BLaER1 treated with 17β-estradiol and CSF1 and Interleukin-3, amounts not matched to agents 10 nM and 100 nM (cell line): Measurements from ENCODE around the gene SH2B3.

Experiments used
- H3K27ac ChIP-seq, 11 experiments: shearing (Covaris generic); formaldehyde crosslinking; 2 replicates each; pipeline ENCODE4 v1.8.1; 2022
- H3K27me3 ChIP-seq, 11 experiments: shearing (Covaris generic); formaldehyde crosslinking; 2 replicates each; pipeline ENCODE4 v1.8.1; 2022
- H3K36me3 ChIP-seq, 11 experiments: shearing (Covaris generic); formaldehyde crosslinking; 2 replicates each; pipeline ENCODE4 v1.8.1; 2022
- H3K4me1 ChIP-seq, 10 experiments: shearing (Covaris generic); formaldehyde crosslinking; 2 replicates each; pipeline ENCODE4 v1.8.1; 2022
- H3K4me2 ChIP-seq, 11 experiments: shearing (Covaris generic); formaldehyde crosslinking; 2 replicates each; pipeline ENCODE4 v1.8.1; 2022
- H3K4me3 ChIP-seq, 10 experiments: shearing (Covaris generic); formaldehyde crosslinking; 2 replicates each; pipeline ENCODE4 v1.8.1; 2022
- H3K9ac ChIP-seq, 11 experiments: shearing (Covaris generic); formaldehyde crosslinking; 2 replicates each; pipeline ENCODE4 v1.8.1; 2022
- H3K9me3 ChIP-seq, 11 experiments: shearing (Covaris generic); formaldehyde crosslinking; replicated peaks in 1 of 11; 2 replicates each; pipeline ENCODE4 v1.8.1; 2022
- H4K20me1 ChIP-seq, 11 experiments: shearing (Covaris generic); formaldehyde crosslinking; 2 replicates each; pipeline ENCODE4 v1.8.1; 2022
- Cebpa-rat ChIP-seq, 11 experiments: shearing (Covaris generic); IDR thresholded peaks; 2 replicates each; pipeline ENCODE4 v1.8.1; 2022

The SH2B3 gene

DNA sequence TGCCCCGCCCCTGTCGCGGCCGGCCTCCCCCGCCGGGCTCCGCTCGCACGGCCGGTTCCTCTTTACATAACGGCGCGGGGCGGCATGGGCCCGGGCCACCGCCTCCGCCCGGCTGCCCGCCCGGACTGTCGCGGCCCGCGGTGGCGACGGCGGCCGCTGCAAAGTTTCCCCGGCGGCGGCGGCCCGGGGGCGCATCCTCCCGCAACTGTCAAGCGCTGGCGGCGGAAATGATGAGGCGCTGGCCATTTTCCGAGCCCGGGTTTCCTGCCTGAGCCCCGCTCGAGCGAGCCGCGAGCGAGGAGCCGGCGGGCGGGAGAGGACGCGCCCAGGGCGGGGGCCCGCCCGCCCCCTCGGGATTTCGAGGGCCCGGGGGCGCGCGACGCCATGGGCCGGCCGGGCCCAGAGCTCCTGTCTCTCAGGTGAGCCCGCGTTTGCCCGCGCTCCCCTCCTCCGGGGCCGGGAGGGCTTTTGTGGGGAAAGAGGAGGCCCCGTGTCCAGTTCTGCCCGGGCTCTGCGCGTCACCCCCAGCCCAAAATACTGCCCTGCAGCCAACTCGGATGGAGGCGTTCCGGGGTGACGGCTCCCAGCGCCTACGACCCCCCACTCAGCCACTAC lies at the start of gene SH2B3:
SH2B3 (plus strand) TSS at position 65 of the 615 bp plus-strand sequence. CDS start 12,223 bp downstream, outside the sequence.
- H3K9me3 ChIP-seq = no peaks in the 10 kb centered on the region
- no peaks in the 10 kb centered on the region for H3K27me3 ChIP-seq
- H3K27ac ChIP-seq = peak within 1 kb of the TSS; percentile 94 to 99 (median 97)
- TF ChIP-seq Cebpa-rat (IDR thresholded peaks at IDR 0.05) = no peak
- peak within 1 kb of the TSS; percentile 92 to 99 (median 98) for H3K9ac ChIP-seq
- peak within 1 kb of the TSS; percentile 84 to 100 (median 98) for H3K4me3 ChIP-seq
- H3K4me1 ChIP-seq = peaks cover 69 to 79% (median 75%) of the 10 kb centered on the region in 10 experiments
- peak within 1 kb of the TSS; percentile 98 to 100 (median 100) for H3K4me2 ChIP-seq
- peaks cover 39 to 49% (median 42%) of the 10 kb centered on the region in 11 experiments for H4K20me1 ChIP-seq
- peaks cover 0 to 32% (median 8%) of the 10 kb centered on the region in 11 experiments; a peak in 11 of 22 replicates for H3K36me3 ChIP-seq

GRCh38 chr12:111359231-111359913 lies 46.4 kb upstream of the SH2B3 start:
- Histone ChIP-seq H3K27me3 (no peaks in the 10 kb centered on the region), H4K20me1 (peaks cover 0 to 4% (median 0%) of the 10 kb centered on the region in 11 experiments; a peak in 1 of 22 replicates), H3K36me3 (peaks cover 0 to 26% (median 21%) of the 10 kb centered on the region in 11 experiments; a peak in 18 of 22 replicates), H3K4me3 (peak overlapping the region in 3 of 10 experiments; percentile 4 to 33 (median 8); a peak in 1 of 20 replicates), H3K4me2 (peak overlapping the region; percentile 82 to 99 (median 96)), H3K27ac (peak overlapping the region; percentile 74 to 88 (median 81); a peak in 21 of 22 replicates), H3K4me1 (peaks cover 92 to 99% (median 93%) of the 10 kb centered on the region in 10 experiments), H3K9ac (peak overlapping the region; percentile 68 to 81 (median 72); a peak in 20 of 22 replicates), H3K9me3 (no peaks in the 10 kb centered on the region)
- no peak for TF ChIP-seq Cebpa-rat (IDR thresholded peaks at IDR 0.05)

- Histone ChIP-seq H3K4me1 (peaks cover 87 to 100% (median 94%) of the 10 kb centered on the region in 10 experiments), H4K20me1 (peaks cover 0 to 9% (median 0%) of the 10 kb centered on the region in 11 experiments; a peak in 2 of 22 replicates), H3K27ac (peak overlapping the region; percentile 74 to 88 (median 81)), H3K9me3 (no peaks in the 10 kb centered on the region), H3K9ac (peak overlapping the region; percentile 68 to 81 (median 72); a peak in 21 of 22 replicates), H3K4me3 (peak overlapping the region in 2 of 10 experiments; percentile 4 to 8; a peak in 1 of 20 replicates), H3K27me3 (no peaks in the 10 kb centered on the region), H3K4me2 (peak overlapping the region; percentile 82 to 99 (median 96)), H3K36me3 (peaks cover 4 to 31% (median 26%) of the 10 kb centered on the region in 11 experiments; a peak in 20 of 22 replicates)
- no peak for TF ChIP-seq Cebpa-rat (IDR thresholded peaks at IDR 0.05)
These were observed 45.8 kb upstream of the SH2B3 start for GRCh38 chr12:111359914-111360276.

- Histone ChIP-seq H3K9ac (peak overlapping the region; percentile 68 to 81 (median 72)), H3K4me2 (peak overlapping the region; percentile 82 to 99 (median 96)), H3K36me3 (peaks cover 8 to 36% (median 31%) of the 10 kb centered on the region in 11 experiments; a peak in 20 of 22 replicates), H3K4me1 (peaks cover 82 to 99% (median 93%) of the 10 kb centered on the region in 10 experiments), H3K9me3 (no peaks in the 10 kb centered on the region), H4K20me1 (peaks cover 0 to 12% (median 0%) of the 10 kb centered on the region in 11 experiments; a peak in 2 of 22 replicates), H3K27ac (peak overlapping the region; percentile 74 to 88 (median 81)), H3K27me3 (no peaks in the 10 kb centered on the region), H3K4me3 (peak overlapping the region; percentile 14 to 46 (median 38); a peak in 15 of 20 replicates)
- no peak for TF ChIP-seq Cebpa-rat (IDR thresholded peaks at IDR 0.05)
These were observed 45.3 kb upstream of the SH2B3 start for GRCh38 chr12:111360325-111360930.

- peak overlapping the region; percentile 68 to 81 (median 72) for H3K9ac ChIP-seq
- peak overlapping the region; percentile 82 to 99 (median 96) for H3K4me2 ChIP-seq
- peak overlapping the region; percentile 74 to 88 (median 81) for H3K27ac ChIP-seq
- no peaks in the 10 kb centered on the region for H3K27me3 ChIP-seq
- no peaks in the 10 kb centered on the region for H3K9me3 ChIP-seq
- peaks cover 0 to 16% (median 3%) of the 10 kb centered on the region in 11 experiments; a peak in 6 of 22 replicates for H4K20me1 ChIP-seq
- peak overlapping the region; percentile 14 to 46 (median 38); a peak in 17 of 20 replicates for H3K4me3 ChIP-seq
- peaks cover 74 to 94% (median 86%) of the 10 kb centered on the region in 10 experiments for H3K4me1 ChIP-seq
- H3K36me3 ChIP-seq = peaks cover 8 to 44% (median 37%) of the 10 kb centered on the region in 11 experiments; a peak in 21 of 22 replicates
- no peak for TF ChIP-seq Cebpa-rat (IDR thresholded peaks at IDR 0.05)
These were observed 44.5 kb upstream of the SH2B3 start for GRCh38 chr12:111361073-111361716.

DNA sequence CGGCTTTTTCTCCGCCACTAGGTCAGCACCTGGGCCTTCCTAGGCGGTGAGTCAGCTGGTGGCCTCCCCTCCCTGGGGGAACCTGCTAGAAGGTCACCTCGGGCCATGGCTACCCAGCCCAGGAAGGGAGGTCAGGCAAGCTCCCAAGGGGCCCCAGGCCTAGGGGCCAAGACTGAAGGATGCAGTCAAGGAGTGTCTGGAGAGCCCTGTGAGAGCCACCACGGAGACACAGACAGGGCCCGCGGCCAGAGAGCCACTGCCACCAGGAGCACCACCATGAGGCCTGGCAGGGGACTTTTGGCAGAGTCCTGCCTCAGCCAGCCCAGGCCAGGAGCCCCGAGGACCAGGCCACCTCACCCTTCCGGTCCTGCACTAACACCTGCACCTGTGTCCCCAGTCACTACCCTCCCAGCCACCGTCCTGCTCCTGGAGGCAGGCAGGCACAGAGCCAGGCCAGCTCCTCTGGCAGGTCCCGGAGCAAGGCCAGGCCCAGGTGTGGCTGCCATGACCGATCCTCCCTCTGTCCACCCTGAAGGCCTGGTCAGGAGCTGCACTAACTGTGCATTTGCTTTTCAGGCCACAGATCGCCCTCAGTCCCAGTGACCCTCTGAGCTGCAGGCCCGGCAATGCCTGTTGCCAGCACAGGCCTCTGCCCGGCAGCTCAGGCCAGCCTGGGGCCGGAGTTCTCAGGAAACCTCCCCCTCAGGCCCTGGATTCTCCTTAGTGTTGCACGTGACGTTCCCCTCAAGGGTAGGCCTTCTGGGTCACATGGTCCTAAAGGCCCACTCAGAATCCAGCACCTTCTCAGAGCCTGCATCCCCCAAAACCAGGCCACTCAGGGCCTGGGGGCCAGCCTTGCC lies 43.8 kb upstream of the SH2B3 start:
- peaks cover 8 to 49% (median 38%) of the 10 kb centered on the region in 11 experiments; a peak in 21 of 22 replicates for H3K36me3 ChIP-seq
- no peak for TF ChIP-seq Cebpa-rat (IDR thresholded peaks at IDR 0.05)
- H4K20me1 ChIP-seq = peaks cover 0 to 24% (median 7%) of the 10 kb centered on the region in 11 experiments; a peak in 12 of 22 replicates
- H3K27me3 ChIP-seq = no peaks in the 10 kb centered on the region
- H3K4me3 ChIP-seq = peak overlapping the region in 9 of 10 experiments; percentile 14 to 46 (median 38); a peak in 16 of 20 replicates
- peak overlapping the region; percentile 82 to 99 (median 96) for H3K4me2 ChIP-seq
- peak overlapping the region; percentile 68 to 81 (median 72) for H3K9ac ChIP-seq
- H3K9me3 ChIP-seq = no peaks in the 10 kb centered on the region
- peak overlapping the region; percentile 74 to 88 (median 81) for H3K27ac ChIP-seq
- H3K4me1 ChIP-seq = peaks cover 68 to 91% (median 85%) of the 10 kb centered on the region in 10 experiments

- no peak for TF ChIP-seq Cebpa-rat (IDR thresholded peaks at IDR 0.05)
- no peaks in the 10 kb centered on the region for H3K27me3 ChIP-seq
- H3K4me1 ChIP-seq = peaks cover 71 to 91% (median 86%) of the 10 kb centered on the region in 10 experiments
- H3K27ac ChIP-seq = peak overlapping the region in 10 of 11 experiments; percentile 74 to 88 (median 81); a peak in 19 of 22 replicates
- H4K20me1 ChIP-seq = peaks cover 6 to 33% (median 12%) of the 10 kb centered on the region in 11 experiments; a peak in 14 of 22 replicates
- H3K9me3 ChIP-seq = no peaks in the 10 kb centered on the region
- H3K4me3 ChIP-seq = no peak overlapping the region
- H3K4me2 ChIP-seq = peak overlapping the region; percentile 82 to 99 (median 96)
- peak overlapping the region; percentile 68 to 81 (median 72); a peak in 19 of 22 replicates for H3K9ac ChIP-seq
- peaks cover 8 to 49% (median 38%) of the 10 kb centered on the region in 11 experiments; a peak in 21 of 22 replicates for H3K36me3 ChIP-seq
These were observed 42.8 kb upstream of the SH2B3 start for GRCh38 chr12:111362687-111363475.
